Heart left ventricle (tissue), 13 donors: ENCODE results near the gene KIF16B.

Experiments used
- CTCF ChIP-seq, 12 donors: fragments of 200-600 bp; sonication (generic) in 4 of 12; IDR thresholded peaks; one replicate each; pipeline versions ENCODE4 v1.5.0 to v1.8.0; 2018 to 2022; ENCODE audit warnings: antibody characterized with exemption in 12 of 12, mild to moderate bottlenecking in 5 of 12
- POLR2A ChIP-seq, 2 donors: fragments of 450-650 bp; IDR thresholded peaks; one replicate each; pipeline ENCODE4 v1.6.1; 2017; ENCODE audit warnings: antibody characterized with exemption in 2 of 2, mild to moderate bottlenecking in 2 of 2, moderate library complexity in 2 of 2
- donor health status: ischemic (EF 13 %, LVEDD 7.1; RV severe dilation, severe dysfunction).
- donor health status: DM: no; HTN: yes; CAD: no.
- donor health status: DM: no; HTN: no; CAD: no.
- donor health status: ischemic (EF 25% LVEDD 6.9; RV normal size, moderate dysfunction).
- donor health status: ischemic (EF 25% LVEDD 5.7; RV mildly dilated, moderate dysfunction).
- donor health status: ischemic (EF 35%, LVEDD 5.7; RV mildly dilated, moderate dysfunction).
- donor health status: nonischemic (EF 11% LVEDD 7.7; RV severe dilation, severe dysfunction).
- donor health status: DM: yes; HTN: yes; CAD: no.
- donor health status: PGD.
- donor health status: ischemic (EF 29% LVEDD 5.4; RV normal size, mild dysfunction).
- donor health status: nonischemic (EF 23%, LVEDD 6.1; RV moderate dilation, normal function).

GRCh38 chr20:16415071-16416053, 157.9 kb downstream of the KIF16B start:
- TF ChIP-seq CTCF (IDR thresholded peaks at IDR 0.05) (no peak), POLR2A (IDR thresholded peaks at IDR 0.05) (no peak)
